ENCODE results near the gene EDNRB.
A peak's percentile ranks its signal among the peaks of the same experiment; 100 is the strongest.

Gene EDNRB

DNA sequence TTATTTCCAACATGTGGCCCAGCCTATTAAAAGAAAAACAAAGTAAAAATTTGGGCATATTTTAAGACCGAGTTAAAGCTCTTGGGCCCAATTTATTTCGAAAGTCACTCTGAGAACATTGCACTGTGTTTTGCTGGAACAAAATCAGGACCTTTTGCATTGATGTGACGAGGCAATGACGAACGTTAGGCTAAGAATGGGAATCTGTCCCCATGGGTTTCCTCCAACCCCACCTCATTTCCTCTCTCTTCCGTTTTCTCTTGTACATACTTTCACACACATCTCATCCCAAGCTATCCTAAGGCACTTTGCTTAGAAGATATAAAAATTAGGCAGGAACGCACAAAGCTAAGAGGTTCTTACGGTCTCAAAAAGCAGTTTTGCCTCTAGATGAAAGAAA is 22.1 kb downstream of the EDNRB start:
- Mint-ChIP-seq H3K36me3 (ENCODE audit: low read depth) (no peaks in the 10 kb centered on the region), H3K4me3 (no peak overlapping the region), H3K9me3 (no peaks in the 10 kb centered on the region), H3K27me3 (ENCODE audit: low read depth, poor library complexity) (no peaks in the 10 kb centered on the region), H3K4me1 (peaks cover 11% of the 10 kb centered on the region), H3K27ac (peak overlapping the region; percentile 7)
- no peak for TF ChIP-seq CTCF (IDR thresholded peaks at IDR 0.05)
- DNase-seq: no peak

DNA sequence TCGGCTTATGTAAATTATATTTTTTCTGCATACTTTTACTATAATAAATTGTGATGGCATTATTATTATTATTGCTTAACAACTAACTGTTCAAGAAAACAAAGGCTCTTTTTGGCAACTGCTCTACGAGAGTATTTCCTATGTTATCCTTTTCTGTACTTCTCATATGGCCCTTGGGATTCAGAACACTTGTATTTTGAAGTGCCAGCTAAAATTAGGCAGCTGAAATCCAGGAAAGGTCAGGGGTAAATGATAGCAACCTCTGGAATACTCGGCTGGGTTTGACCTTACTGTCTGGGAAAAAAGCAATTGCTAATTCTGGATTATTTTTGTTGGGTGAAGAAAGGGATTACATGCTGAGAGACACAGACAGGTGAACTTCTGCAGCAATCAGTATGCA is 23.9 kb downstream of the EDNRB start:
- Mint-ChIP-seq H3K4me1 (peaks cover 15% of the 10 kb centered on the region), H3K36me3 (ENCODE audit: low read depth) (no peaks in the 10 kb centered on the region), H3K27me3 (ENCODE audit: low read depth, poor library complexity) (no peaks in the 10 kb centered on the region), H3K4me3 (no peak overlapping the region), H3K27ac (no peak overlapping the region), H3K9me3 (no peaks in the 10 kb centered on the region)
- no peak for DNase-seq
- no peak for TF ChIP-seq CTCF (IDR thresholded peaks at IDR 0.05)

- Mint-ChIP-seq H3K27ac (no peak overlapping the region), H3K9me3 (no peaks in the 10 kb centered on the region), H3K36me3 (ENCODE audit: low read depth) (no peaks in the 10 kb centered on the region), H3K4me3 (no peak overlapping the region), H3K4me1 (peaks cover 15% of the 10 kb centered on the region), H3K27me3 (ENCODE audit: low read depth, poor library complexity) (no peaks in the 10 kb centered on the region)
- TF ChIP-seq CTCF (IDR thresholded peaks at IDR 0.05): no peak
- DNase-seq: peak; percentile 1
Observed at GRCh38 chr13:77893066-77893465, 25.6 kb downstream of the EDNRB start.

GRCh38 chr13:77892491-77892890 is 26.1 kb downstream of the EDNRB start:
- TF ChIP-seq CTCF (IDR thresholded peaks at IDR 0.05): no peak
- no peak for DNase-seq
- H3K27me3 Mint-ChIP-seq (ENCODE audit: low read depth, poor library complexity): no peaks in the 10 kb centered on the region
- H3K9me3 Mint-ChIP-seq: no peaks in the 10 kb centered on the region
- H3K36me3 Mint-ChIP-seq (ENCODE audit: low read depth): no peaks in the 10 kb centered on the region
- no peak overlapping the region for H3K4me3 Mint-ChIP-seq
- peaks cover 15% of the 10 kb centered on the region for H3K4me1 Mint-ChIP-seq
- H3K27ac Mint-ChIP-seq: no peak overlapping the region

- no peak overlapping the region for H3K4me3 Mint-ChIP-seq
- no peak for TF ChIP-seq CTCF (IDR thresholded peaks at IDR 0.05)
- no peaks in the 10 kb centered on the region for H3K9me3 Mint-ChIP-seq
- H3K27ac Mint-ChIP-seq: no peak overlapping the region
- no peak for DNase-seq
- H3K27me3 Mint-ChIP-seq (ENCODE audit: low read depth, poor library complexity): no peaks in the 10 kb centered on the region
- H3K4me1 Mint-ChIP-seq: peaks cover 11% of the 10 kb centered on the region
- no peaks in the 10 kb centered on the region for H3K36me3 Mint-ChIP-seq (ENCODE audit: low read depth)
Observed at GRCh38 chr13:77891486-77891885, 27.1 kb downstream of the EDNRB start.

- Mint-ChIP-seq H3K4me3 (no peak overlapping the region), H3K9me3 (no peaks in the 10 kb centered on the region), H3K36me3 (ENCODE audit: low read depth) (no peaks in the 10 kb centered on the region), H3K27ac (no peak overlapping the region), H3K4me1 (peaks cover 9% of the 10 kb centered on the region), H3K27me3 (ENCODE audit: low read depth, poor library complexity) (no peaks in the 10 kb centered on the region)
- no peak for TF ChIP-seq CTCF (IDR thresholded peaks at IDR 0.05)
- DNase-seq: no peak
Observed at GRCh38 chr13:77891041-77891440, 27.6 kb downstream of the EDNRB start.
